Kidney tubule cell (primary cell): ENCODE measurements around the gene KDM4D.
"Not testable (repeated sequence)": the region's sequence is repeated elsewhere in the genome, so short reads cannot be mapped to it uniquely, and the experiment has no call there.

Experiments used
- DNase-seq: peaks from one replicate; pipeline ENCODE4 v3.0.0-alpha.2; 2018; ENCODE audit warnings: low spot score

KDM4D gene

GRCh38 chr11:94973099-94973968 is at the start of gene KDM4D, which contains the start of gene CWC15:
TSS of gene KDM4D (plus strand) at chr11:94973709. CDS start at chr11:94997373, 23,664 bp downstream.
TSS of gene CWC15 (minus strand) at chr11:94973556. CDS start at chr11:94972185, 1,371 bp downstream.
- peak; percentile 92 for DNase-seq

DNA sequence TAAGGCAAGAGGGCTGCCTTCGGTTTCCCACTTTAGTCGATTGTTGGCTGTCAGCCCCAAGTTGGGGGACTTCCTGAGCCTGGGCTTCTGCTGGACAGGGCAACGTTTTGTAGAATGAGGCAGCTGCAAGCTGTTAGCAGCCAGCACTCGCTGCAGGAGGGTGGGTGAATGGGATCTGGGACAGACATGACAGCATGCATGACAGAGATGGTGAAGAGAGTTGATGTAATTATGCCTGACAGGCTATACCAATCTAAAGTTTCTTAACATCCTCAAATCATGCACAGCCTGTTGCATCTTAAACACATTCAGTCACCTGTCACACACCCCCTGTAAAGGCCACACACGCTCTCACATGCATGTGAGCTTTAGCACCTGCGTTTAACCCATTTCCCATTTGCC is 49.3 kb upstream of the KDM4D start:
- no peak for DNase-seq

DNA sequence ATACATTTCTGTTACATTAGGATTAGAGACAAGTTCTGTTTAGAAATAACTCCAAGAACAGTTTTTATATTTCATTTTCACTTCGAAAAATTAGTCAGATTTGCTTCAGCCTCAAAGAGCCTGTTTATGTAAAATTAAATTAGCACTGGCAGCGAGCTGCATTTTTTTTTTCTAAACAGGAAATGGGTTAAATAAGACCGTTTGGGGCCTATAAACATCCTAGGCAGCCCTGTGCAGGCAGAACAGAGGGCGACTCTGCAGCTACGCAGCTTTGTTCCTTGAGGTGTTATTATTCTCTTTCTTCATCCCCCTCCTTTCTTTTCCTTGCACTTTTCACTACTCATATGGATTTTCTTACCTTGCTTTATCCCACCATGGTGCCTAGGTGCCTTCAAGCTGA is 48.9 kb upstream of the KDM4D start:
- no peak for DNase-seq

DNA sequence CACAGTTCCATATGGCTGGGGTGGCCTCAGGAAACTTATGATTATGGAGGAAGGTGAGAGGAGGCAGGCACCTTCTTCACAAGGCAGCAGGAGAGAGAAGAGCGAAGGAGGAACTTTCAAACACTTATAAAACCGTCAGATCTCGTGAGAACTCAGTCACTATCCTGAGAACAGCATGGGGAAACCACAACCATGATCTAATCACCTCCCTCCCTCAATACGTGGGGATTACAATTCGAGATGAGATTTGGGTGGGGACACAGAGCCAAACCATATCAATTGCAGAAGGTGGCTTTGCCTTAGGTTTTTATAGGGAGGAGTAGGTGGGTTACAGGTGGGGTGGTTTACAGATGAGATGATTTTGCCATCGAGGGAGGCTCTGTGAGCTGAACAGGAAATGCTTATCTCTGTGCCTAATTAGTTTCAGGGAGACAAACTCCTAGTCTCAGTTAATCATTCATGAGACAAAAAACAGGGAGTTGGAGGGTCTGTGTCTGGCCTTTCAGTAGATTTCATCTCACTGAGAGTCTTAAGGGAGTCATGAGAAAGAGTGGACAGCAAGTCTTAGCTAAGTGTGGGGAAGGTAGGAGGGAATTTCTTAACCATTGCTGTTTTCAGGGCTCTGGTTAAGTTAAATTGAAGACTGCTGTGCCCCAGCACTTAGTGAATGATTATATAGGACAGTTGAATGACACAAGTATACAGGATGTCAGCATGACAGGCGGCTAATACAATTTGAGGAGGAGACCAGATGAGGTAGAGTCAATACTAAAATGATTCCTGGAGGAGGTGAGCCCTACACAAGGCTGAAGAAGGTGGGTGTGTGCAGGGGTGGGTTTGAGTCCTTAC is 47.9 kb upstream of the KDM4D start:
- DNase-seq, result peak; percentile 89

GRCh38 chr11:94926271-94926625 is 47.3 kb upstream of the KDM4D start:
- DNase-seq, result no peak

DNA sequence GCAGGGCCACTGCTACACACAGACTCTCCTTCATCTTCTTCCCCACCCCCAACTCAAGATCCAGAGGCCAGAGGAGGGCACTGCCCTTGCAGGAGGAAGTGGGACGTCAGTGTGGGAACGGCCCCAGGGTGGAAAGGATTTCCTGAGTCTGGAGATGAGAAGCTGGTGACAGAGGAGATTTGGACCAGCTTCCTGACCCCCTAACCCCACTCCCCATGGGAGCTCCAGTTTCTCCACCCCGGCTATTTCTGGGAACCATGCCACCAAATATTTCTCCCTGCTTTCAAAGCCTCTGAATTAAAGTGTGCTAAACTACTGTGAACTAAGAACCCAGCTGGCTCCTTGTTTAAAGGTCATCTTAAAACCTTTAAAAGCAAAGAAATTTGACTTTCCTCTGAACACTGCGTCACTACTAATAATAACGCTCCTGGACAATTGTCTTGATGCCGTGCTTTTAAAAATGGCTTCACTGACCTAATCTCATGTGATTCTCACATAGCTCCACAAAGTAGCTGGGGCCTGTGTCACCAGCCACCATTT is 46.7 kb upstream of the KDM4D start:
- peak; percentile 84 for DNase-seq

DNA sequence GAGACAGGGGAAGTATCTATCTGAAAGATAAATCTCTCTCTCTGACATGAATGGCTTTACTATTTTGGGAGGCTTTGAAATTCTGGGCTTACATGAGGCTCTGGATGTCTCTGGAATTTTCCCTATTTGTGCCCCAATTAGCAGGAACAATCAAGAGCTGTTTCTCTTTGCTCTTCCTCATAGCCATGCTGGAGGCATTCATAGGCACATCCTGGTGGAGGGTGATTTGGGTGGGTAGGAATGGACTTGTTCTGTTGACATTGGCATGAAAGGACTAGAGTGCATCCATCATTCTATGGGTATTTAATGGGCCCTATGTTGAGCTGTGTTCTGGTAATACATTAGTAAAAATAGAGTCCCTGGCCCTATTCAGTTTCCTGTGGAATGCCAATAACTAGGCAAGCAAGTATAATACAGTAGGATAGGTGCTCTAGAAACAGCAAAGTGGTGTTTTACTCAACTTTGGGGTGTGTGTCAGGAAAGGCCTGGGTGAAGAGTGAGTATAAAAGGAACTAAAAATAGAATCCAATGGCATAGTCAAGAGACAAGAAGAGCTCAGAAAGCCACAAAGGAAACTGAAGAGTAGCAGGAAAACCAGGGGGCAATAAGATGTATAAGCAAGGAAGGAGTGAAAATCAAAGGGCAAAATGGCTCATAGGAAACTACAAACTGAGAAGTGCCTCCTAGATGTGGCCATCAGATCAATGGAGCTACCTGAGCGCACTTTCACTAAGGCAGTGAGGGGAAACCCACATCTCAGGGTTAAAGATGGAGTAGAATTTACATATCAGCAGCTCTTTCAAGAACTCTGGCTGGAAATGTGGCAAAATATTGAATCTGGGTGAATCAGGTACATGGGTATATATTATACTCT is 45.2 kb upstream of the KDM4D start:
- DNase-seq, result peak; percentile 15

DNA sequence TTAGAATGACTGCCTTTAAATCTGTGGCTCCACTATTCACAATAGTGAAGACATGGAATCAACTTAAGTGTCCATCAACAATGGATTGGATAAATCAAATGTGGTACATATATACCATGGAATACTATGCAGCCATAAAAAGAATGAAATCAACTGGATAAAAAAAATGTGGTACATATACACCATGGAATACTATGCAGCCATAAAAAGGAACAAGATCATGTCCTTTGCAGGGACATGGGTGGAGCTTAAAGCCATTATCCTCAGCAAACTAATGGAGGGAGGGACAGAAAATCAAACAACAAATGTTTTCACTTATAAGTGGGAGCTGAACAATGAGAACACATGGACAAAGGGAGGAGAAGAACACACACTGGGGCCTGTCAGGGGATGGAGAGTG is 41.4 kb upstream of the KDM4D start:
- not testable (repeated sequence) for DNase-seq

DNA sequence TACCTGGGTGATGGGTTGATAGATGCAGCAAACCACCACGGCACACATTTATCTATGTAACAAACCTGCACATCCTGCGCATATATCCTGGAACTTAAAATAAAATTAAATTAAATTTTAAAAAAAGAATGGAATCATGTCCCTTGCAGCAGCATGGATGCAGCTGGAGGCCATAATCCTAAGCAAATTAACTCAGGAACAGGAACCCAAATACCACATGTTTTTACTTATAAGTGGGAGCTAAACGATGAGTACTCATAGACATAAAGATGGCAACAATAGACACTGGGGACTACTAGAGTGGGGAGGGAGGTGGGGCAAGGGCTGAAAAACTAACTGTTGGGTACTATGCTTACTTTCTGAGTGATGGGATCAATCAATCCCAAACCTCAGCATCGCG is 41.0 kb upstream of the KDM4D start:
- no peak for DNase-seq

GRCh38 chr11:94933223-94934130 is 40.0 kb upstream of the KDM4D start:
- DNase-seq, result peak; percentile 84

- DNase-seq, result peak; percentile 14
Measured at GRCh38 chr11:94934362-94934761, 39.1 kb upstream of the KDM4D start.

GRCh38 chr11:94934846-94935245 is 38.7 kb upstream of the KDM4D start:
- no peak for DNase-seq

DNA sequence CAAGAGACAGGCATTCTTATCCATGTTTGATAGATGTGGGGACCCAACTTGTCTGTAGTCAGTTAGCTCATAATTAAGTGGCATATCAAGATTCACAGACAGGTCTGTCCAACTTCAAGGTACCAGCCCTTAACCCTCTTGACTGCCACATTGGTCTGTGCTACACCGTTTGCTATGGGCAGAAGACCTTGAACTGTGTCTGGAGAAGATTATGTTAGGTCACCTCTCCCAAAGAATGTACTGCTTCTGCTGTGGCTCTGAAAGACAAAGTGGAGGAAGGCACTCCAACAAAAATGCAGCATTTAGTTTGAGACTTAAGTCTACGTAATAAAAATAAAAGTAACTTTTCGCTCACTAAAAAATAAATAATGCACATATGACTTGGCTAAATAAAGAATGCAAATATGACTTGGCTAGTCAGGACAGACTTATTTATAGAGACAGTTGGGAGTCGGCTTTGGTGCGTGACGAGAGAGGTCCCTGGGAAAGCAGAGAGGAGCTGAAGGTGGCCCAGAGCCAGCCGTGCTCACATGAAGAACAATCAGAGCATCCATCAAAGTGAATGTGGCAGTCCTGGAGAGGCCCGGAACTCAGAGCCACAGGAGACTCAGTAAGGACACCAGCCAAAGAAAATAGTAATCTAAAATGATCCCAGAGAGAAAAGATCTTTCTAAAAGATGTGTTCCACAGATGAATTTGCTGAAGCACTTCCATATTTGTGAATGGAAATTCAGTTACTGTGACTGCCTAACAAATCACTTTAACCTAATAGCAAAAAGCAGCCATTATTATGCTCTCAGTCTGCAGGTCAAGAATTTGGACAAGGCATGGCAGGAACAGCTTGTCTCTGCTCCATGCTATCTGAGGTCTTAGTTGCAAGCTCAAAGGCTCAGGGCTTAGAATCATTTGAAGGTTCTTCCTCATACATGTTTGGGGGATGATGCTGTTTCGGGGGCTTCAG is 35.1 kb upstream of the KDM4D start:
- DNase-seq, result peak; percentile 39

GRCh38 chr11:94939346-94939745 is 34.2 kb upstream of the KDM4D start:
- no peak for DNase-seq

DNA sequence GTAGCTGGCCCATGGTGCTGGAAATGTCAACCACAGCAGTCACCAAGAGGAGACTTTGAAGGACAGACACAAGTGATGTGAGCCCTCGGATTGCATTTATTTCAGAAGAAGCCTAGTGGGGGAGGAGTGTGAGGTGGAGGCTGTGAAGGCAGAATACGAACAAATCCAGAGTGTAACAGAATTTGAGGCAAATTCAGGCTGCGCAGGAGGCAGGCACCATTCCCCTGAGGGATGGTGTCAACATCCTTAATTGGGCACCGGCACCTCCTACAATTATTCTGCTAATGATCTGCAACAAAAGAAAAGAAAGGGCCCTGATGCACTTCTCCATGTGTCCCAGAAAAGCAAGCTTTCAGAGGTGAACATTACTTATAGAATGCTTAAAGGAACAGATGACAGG is 32.4 kb upstream of the KDM4D start:
- no peak for DNase-seq

- DNase-seq, result peak; percentile 14
Measured at GRCh38 chr11:94946812-94947211, 26.7 kb upstream of the KDM4D start.

GRCh38 chr11:94948070-94948617 is 25.4 kb upstream of the KDM4D start:
- DNase-seq, result peak; percentile 87

- no peak for DNase-seq
Measured at GRCh38 chr11:94954753-94955152, 18.8 kb upstream of the KDM4D start.

DNA sequence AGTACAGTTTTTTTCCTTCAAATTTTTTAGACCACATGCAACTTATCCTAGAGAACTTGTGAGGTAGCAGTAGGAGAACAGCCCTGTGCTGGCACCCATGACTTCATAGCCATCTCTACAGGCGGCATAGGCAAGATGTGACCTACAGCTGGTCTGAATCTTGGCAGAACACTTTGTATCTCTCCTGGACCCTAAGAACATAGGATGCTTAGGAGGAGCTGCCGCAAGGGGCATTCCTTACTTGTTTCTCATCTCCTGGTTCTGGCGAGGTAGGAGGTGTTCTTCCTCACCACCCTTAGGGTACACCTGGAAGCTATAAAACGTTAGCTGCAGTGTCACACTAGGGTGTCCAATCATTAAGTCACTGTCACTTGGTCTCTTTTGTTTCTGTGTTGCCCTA is 16.5 kb upstream of the KDM4D start:
- DNase-seq, result no peak
